Raji (cell line): ENCODE measurements around the gene RAP1GAP2.

Source experiments
- POLR2A ChIP-seq: IDR thresholded peaks from 2 replicates; pipeline ENCODE4 v1.6.1; 2011; ENCODE audit warnings: low read depth, low read length, control low read depth; ENCODE audit not compliant: insufficient read depth

Gene RAP1GAP2

GRCh38 chr17:2980904-2981246 is 184.6 kb downstream of the RAP1GAP2 start:
- TF ChIP-seq POLR2A: no peak

DNA sequence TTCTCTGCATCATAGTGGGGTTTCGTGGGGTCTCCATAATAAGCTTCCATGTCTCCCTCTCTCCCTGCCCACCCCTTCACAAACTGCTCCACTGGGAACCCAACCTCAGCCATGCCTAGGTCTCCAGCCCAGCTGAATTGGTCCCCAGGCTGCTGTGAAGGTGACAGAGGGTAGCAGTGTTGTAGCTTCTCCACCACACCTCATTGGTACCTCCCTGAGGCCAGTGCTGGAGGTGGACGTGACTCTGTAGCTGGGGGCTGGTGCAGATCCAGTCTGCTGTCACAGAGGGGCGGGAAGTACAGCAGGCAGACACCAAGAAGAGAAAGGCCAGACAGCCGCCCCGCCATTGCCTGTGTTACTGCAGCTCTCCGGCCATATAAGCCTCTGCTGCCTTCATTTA is 185.1 kb downstream of the RAP1GAP2 start:
- TF ChIP-seq POLR2A: no peak

GRCh38 chr17:2982854-2983253 is 186.6 kb downstream of the RAP1GAP2 start:
- no peak for TF ChIP-seq POLR2A

- no peak for TF ChIP-seq POLR2A
Measured at GRCh38 chr17:2983255-2983654, 187.0 kb downstream of the RAP1GAP2 start.

DNA sequence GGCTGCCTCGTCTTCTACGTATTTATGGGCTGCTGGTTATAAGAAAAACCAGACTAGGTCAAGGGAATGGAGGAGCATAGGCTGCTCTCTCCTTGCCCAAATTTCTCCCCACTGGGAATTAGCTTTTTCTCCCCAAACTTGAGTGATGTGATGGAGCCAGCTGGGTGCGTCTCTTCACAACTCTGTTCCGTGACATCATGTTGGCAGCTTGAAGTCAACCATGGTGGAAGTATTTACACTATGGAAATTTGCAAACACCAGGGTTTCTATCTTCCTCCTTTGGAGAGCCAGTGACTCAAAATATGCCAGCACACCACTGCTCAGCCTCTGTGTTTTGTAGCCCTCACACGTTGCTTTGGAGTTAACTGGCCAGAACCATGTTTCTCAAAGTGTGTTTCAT is 189.1 kb downstream of the RAP1GAP2 start:
- no peak for TF ChIP-seq POLR2A

DNA sequence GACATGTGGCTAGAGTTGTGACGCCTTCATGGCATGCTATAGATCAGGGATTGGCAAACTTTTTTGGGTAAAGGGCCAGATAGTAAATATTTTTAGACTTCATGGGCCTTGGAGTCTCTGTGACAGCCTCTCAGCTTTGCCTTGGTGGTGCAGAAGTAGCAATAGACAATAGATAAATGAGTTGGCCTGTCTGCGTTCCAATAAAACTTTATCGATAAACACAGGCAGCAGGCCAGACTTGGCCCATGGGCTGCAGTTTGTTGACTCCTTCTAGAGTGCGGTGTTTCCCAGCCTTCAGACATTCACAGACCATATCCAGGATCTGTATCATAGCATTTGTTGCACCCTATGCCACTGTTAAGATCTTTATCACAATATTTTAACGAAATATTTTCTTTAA is 190.7 kb downstream of the RAP1GAP2 start:
- TF ChIP-seq POLR2A: no peak

GRCh38 chr17:2989855-2990254 is 193.6 kb downstream of the RAP1GAP2 start:
- TF ChIP-seq POLR2A: no peak

- TF ChIP-seq POLR2A: no peak
Measured at GRCh38 chr17:2990396-2990795, 194.2 kb downstream of the RAP1GAP2 start.

- no peak for TF ChIP-seq POLR2A
Measured at GRCh38 chr17:2994441-2994840, 198.2 kb downstream of the RAP1GAP2 start.

GRCh38 chr17:2995377-2995776 is 199.1 kb downstream of the RAP1GAP2 start:
- no peak for TF ChIP-seq POLR2A

GRCh38 chr17:2995886-2996809 is 199.9 kb downstream of the RAP1GAP2 start:
- TF ChIP-seq POLR2A: no peak

DNA sequence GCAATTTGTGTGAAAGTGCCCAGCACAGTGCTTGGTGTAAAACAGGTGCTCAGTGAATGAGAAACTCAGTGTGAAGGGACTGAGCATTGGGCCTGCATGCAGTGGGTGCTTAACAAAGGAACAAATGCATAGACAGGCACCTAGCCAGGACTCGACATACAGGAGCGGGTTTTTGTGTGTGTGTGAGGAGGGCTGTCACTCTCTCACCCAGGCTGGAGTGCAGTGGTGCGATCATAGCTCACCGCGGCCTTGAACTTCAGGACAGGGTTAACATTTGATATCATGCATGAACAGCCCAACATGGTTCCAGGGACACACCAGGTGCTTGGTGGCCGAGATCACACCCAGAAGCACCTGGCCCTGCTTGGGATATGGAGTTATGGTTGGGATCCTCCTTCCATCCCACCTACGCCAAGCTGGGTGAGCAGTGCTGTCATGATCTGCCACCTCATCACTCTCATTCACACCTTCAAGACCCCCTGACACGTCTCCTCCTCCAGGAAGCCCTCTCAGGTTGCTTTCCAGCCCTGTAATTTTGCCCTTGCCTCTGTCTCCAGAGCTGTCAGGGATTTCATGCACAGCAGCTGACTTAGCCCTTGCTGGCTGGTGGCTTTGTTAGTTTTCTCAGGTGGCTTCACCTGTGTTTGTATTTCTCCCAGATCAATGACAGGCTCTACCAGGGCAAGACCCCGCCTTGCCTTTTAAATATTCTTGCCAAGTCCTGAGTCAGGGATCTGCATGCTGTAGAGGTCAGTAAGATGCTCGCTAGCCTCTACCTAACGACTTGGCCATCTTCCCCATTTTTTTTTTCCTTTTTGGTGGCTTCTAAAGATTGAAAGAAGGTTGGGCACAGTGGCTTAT is 200.8 kb downstream of the RAP1GAP2 start:
- no peak for TF ChIP-seq POLR2A

DNA sequence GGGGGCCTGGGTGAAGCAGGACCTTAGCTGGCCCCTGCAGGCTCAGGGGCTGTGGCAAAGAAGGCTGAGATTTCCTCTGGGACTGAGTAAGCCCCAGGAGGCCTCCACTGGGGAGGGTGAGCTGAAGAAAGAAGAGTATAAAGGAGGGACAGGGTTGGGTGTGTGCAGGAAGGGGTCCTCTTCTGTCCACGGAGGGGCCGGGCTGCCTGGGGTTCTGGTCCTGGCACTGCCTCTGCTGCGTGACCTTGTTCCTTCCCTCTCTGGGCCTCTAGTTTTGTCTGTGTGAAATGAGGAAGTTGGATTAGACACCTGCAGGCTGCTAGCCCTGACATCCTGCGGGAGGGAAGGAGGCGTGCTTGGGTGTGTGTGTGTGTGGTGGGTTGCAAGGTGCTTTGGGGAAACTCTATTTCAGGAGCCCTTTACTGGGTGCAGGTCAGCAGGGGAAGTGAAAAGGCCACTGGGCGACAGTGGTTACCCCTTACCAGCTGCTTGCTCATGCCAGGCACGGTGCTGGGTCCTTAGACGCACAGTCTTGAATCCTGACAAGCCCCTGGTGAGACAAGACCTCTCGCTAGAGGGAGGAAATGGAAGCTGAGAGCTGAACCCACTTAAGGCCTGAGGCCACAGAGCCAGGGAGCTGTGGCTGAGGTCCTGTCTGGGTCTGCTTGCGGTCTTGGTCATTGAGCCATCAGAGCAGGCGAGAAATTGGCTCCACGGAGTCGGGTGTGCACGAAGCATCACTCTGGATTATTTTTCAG is 206.5 kb downstream of the RAP1GAP2 start:
- peak; percentile 29; the same call in 1 of the 2 replicates for TF ChIP-seq POLR2A

DNA sequence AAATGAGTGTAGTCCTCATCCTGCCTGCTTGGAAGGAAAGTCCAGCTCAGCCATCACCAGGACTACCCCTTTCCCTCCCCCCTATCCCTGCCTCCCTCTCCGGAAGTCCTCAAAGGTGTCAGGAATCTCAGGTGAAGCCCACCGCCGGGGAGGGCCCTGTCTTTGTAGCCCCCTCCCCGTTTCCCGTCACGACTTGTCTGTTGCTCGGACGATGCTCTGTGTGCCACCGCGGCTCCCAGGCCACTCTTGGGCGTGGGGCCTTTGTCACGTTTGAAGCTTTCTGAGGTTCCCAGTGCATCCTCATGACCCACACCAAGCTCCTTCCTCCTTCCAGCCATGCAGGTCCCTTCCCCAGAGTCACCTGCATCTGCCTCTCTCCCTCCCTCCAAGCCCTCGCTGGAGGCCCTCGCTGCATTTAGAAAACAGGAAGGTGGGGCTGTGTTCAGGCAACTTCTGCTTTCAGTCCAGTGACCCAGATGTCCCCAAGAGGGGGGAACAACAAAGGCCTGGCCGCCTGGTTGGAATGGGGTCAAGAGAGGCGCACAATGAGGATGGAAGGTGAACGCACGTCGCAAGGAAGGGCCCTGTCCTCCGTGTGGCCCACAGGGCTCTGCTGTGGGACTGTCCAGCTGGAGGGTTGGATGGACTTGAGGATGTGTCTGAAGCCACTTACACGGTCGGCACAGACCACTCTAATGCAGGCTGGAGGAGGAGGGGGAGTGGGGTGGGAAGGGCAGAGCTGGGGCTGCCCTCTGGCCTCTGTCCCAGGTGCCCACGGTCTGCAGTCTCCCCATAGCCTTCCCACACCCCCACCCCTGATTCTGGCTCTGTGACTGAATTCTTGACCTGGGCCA is 207.3 kb downstream of the RAP1GAP2 start:
- TF ChIP-seq POLR2A: peak; percentile 22; the same call in 1 of the 2 replicates
